ENCODE results near the gene RHOB.

GRCh38 chr2:20419752-20420151, 27.1 kb upstream of the RHOB start:
- TF ChIP-seq POLR2AphosphoS5 (IDR thresholded peaks at IDR 0.05; ENCODE audit: low read depth, low read length) (no peak), SIN3A (IDR thresholded peaks at IDR 0.05; ENCODE audit: borderline replicate concordance, insufficient read depth, low read length) (no peak), REST (IDR thresholded peaks at IDR 0.05; ENCODE audit: insufficient read depth in 1 of 2, low read depth in 2 of 2, low read length in 2 of 2) (no peak)

Data from PFSK-1 (cell line).